Aorta (tissue), 5 donors: ENCODE data around the gene RPL18. TPM values are rescaled to one million over a fixed set of nuclear protein-coding genes. Genes with fewer than 3 reads are reported as not detected.

Source experiments
- ATAC-seq: fragments of 200-7000 bp; cut with Tn5 transposase; one replicate; pipeline ENCODE4 v1.9.1; 2022; ENCODE audit warnings: moderate library complexity; ENCODE audit not compliant: low FRiP score
- DNase-seq, 2 donors: peaks; one replicate each; pipeline ENCODE4 v3.0.0-alpha.2; 2020
- H3K27ac ChIP-seq, 2 donors: one replicate each; pipeline ENCODE4 v1.5.1; 2013; ENCODE audit warnings: low read length in 2 of 2, mild to moderate bottlenecking in 2 of 2, moderate library complexity in 2 of 2, control low read depth in 1 of 2, inconsistent platforms in 1 of 2, low read depth in 1 of 2
- H3K27me3 ChIP-seq, 2 donors: one replicate each; pipeline ENCODE4 v1.6.1; 2013; ENCODE audit warnings: control low read depth in 1 of 2, low read length in 1 of 2, mild to moderate bottlenecking in 1 of 2, moderate library complexity in 1 of 2; ENCODE audit not compliant: insufficient read depth in 2 of 2, control insufficient read depth in 1 of 2
- H3K36me3 ChIP-seq, 2 donors: one replicate each; pipeline ENCODE4 v1.6.1; 2013; ENCODE audit warnings: control low read depth in 1 of 2, low read length in 1 of 2, mild to moderate bottlenecking in 1 of 2; ENCODE audit not compliant: insufficient read depth in 2 of 2, control insufficient read depth in 1 of 2
- H3K4me1 ChIP-seq, 2 donors: one replicate each; pipeline ENCODE4 v1.6.1; 2013; ENCODE audit warnings: low read length in 2 of 2, control low read depth in 1 of 2, mild to moderate bottlenecking in 1 of 2, moderate library complexity in 1 of 2; ENCODE audit not compliant: insufficient read depth in 2 of 2, control insufficient read depth in 1 of 2
- H3K4me3 ChIP-seq, 2 donors: one replicate each; pipeline ENCODE4 v1.5.1; 2013; ENCODE audit warnings: low read length in 2 of 2, control low read depth in 1 of 2, mild to moderate bottlenecking in 1 of 2
- H3K9me3 ChIP-seq: one replicate; pipeline ENCODE4 v1.6.1; 2013; ENCODE audit warnings: mild to moderate bottlenecking, low read length; ENCODE audit not compliant: control insufficient read depth
- WGBS, 2 donors: extraction: QIAGEN DNeasy Blood & Tissue Kit; methylation state at CpG; one replicate each; pipeline ENCODE4 v1.1.7; 2013; 5-methylcytosine and 5-hydroxymethylcytosine counted together
- intact Hi-C, 2 donors: fragments of 100-400 bp; cut with DNase I; formaldehyde crosslinking; loops; one replicate each; pipeline versions ENCODE4 v1.14.2 to v1.15.0; 2022
- polyA plus RNA-seq, 2 donors: library from polyadenylated mRNA; stranded (reverse); fragments of 200-250 nt; gene quantifications; one replicate each; pipeline ENCODE4 v1.2.3, GENCODE V29; 2013
- total RNA-seq, 2 donors: library from RNA; stranded (reverse); fragmentation: NEBNext Ultra II Directional; extraction: Animal tissue kit (Norgen Biotek cat#: 25700); gene quantifications; one replicate each; pipeline ENCODE4 v1.2.1, GENCODE V29; 2021
- donor health status: healthy with polysubstance abuse.
- donor health status: Bipolar disorder and iron deficiency.
- donor health status: DM: no; HTN: no; CAD: no.
- donor health status: DM: no; HTN: no; CAD: no.
- donor health status: DM: yes; HTN: yes; CAD: no.

RPL18 gene
- total and polyA plus RNA-seq, 4 donors, result 900 to 2,376 (median 1,541) TPM

DNA sequence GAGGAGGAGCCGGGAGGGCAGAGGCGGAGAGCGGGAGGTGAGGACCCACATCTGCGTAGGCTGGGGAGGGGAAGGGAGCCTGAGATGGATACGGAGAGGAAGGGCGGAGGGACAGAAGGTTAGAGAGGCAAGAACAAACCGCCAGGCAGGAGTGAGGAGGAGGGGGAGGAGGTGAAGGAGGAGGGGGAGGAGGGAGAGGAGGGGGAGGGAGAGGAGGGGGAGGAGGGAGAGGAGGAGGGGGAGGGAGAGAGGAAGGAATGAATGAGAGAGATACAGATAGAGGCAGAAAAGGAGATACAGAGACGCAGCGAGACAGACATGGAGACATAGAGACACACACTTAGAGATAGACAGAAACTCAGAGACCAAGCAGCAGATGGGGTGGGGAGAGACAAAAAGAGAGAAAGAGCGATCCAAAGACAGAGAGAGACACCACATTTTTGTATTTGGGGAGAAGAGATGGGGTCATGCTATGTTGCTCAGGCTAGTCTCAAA lies 27.8 kb upstream of the RPL18 start:
- DNase-seq (no peak), ATAC-seq (no peak)
- WGBS, 2 donors, result 12 to 25% methylated on average over 4 to 9 of the region's 10 CpGs
- Histone ChIP-seq H3K27ac (no peak overlapping the region), H3K9me3 (no peaks in the 10 kb centered on the region), H3K27me3 (no peaks in the 10 kb centered on the region), H3K36me3 (no peaks in the 10 kb centered on the region), H3K4me3 (no peak overlapping the region), H3K4me1 (peaks cover 0 to 3% of the 10 kb centered on the region in 2 donors)
- intact Hi-C loops, result loop anchor here in 1 of 2 donors (5.0 to 10.0 kb wide), 3 partner anchors 71 to 328 kb away; partner anchors contain the start of gene MAMSTR

DNA sequence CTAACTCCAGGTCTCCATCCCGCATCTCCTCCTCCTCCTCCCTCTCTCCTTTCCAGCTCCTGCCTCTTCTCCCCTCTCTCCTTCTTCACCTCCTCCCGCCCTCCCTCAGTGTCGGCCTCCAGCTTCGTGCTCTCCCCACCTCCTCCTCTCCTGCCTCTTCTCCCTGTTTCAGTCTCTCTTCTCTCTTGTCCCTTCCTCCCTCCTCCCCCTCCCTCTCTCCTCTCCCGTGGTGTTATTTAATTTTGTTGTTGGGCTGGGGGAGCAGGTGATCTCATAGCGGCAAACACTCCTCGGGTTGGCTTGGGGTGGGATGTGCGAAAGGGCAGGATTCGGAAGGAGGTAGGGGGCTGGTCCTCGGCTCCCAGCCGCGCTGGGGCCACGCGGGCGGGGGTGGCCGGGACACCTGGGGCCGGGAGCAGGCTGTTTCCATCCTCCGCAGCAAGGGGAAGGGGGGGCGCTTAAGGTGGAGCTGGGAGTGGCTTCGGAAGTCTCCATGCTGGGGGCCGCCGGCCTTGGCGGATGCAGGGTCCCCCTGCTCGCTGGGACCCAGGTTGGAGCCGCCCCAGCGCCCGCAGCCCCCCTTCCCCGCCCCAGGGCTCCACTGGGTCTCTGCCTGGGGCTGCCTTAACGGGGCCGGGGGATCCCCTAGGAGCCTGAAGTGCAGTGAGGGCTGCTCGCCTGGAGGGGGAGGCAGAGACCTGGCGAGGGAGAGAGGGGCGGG lies 27.2 kb upstream of the RPL18 start, which contains the start of gene CA11:
Gene CA11 (minus strand): TSS at position 187 of the 721 bp plus-strand sequence. CDS start 555 bp downstream, outside the sequence.
- H3K27ac ChIP-seq, result peak within 1 kb of the TSS; percentile 1 to 18
- H3K9me3 ChIP-seq, result no peaks in the 10 kb centered on the region
- no peaks in the 10 kb centered on the region for H3K27me3 ChIP-seq
- 1% methylated on average over 23 to 33 of the region's 33 CpGs for WGBS, 2 donors
- peak within 1 kb of the TSS; percentile 7 to 8 for H3K4me3 ChIP-seq
- intact Hi-C loops, result loop anchor here in 1 of 2 donors (5.0 to 10.0 kb wide), 3 partner anchors 71 to 329 kb away; partner anchors contain the start of gene MAMSTR
- H3K4me1 ChIP-seq, result peaks cover 0 to 3% of the 10 kb centered on the region in 2 donors
- no peaks in the 10 kb centered on the region for H3K36me3 ChIP-seq
- ATAC-seq (peak; percentile 95), DNase-seq (peak; percentile 92 to 95)

DNA sequence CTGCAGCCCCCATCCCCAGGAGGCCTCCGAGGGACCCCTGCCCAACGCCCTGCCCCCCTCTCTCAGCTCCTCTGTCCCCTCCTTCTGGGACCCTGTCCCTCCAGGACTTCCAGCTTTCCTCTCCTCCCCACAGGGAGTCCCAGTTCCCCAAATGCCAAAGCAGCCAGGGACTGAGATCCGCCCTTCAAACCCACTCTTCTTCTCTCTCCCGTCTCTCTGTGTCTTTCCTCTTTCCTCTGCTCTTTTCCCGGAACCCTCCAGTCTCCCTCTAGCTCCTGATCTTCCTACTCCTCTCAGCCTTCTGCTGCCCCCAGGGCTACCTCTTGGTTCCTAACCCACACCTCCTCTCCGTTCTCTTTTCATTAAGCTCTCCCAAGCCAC lies 26.6 kb upstream of the RPL18 start:
- intact Hi-C loops, result loop anchor here in 1 of 2 donors (5.0 to 10.0 kb wide), 3 partner anchors 72 to 329 kb away; partner anchors contain the start of gene MAMSTR
- H3K36me3 ChIP-seq, result no peaks in the 10 kb centered on the region
- ATAC-seq, result peak; percentile 20
- peak overlapping the region in 1 of 2 donors; percentile 1 for H3K27ac ChIP-seq
- peaks cover 0 to 3% of the 10 kb centered on the region in 2 donors for H3K4me1 ChIP-seq
- WGBS, 2 donors, result 0% methylated on average over 6 of the region's 6 CpGs
- no peaks in the 10 kb centered on the region for H3K9me3 ChIP-seq
- peak overlapping the region in 1 of 2 donors; percentile 8 for H3K4me3 ChIP-seq
- DNase-seq, result no peak
- H3K27me3 ChIP-seq, result no peaks in the 10 kb centered on the region

DNA sequence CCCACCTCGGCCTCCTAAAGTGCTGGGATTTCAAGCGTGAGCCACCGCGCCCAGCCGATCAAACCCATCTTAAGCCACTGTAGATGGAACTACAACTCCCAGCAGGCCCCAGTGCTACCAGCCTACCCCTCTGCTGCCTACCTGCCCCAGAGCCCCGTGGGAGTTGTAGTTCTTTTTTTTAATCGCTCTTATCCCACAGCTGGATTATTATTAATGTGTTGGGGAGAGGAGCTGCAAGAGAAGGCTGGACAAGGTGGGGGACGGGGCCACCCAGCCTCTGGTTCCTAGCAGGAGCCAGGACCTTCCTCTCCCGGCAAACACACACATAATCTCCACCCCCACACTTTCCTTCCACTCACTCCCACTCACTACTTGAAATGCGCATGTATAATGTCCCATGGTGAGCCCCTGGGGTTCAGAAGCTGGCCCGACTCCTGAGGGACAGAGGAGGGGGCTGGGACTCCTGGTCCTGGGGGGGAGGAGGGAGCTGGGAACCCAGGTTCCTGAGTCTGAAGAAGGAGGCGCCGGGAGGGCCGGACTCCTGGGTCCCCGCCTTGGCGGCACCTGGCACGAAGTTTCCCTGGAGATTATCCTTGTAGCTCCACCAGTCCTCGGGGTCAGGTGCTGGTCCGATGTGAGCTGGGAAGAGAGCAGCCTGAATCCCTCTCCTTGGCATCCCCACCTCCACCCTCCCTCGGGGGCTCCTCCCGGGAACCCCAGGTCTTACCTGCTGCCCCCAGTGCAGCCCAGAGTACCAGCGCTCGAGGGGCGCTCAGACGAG lies 26.1 kb upstream of the RPL18 start:
- intact Hi-C loops, result loop anchor here in 1 of 2 donors (5.0 to 10.0 kb wide), 3 partner anchors 72 to 330 kb away; partner anchors contain the start of gene MAMSTR
- WGBS, 2 donors, result 0 to 1% methylated on average over 25 of the region's 25 CpGs
- DNase-seq, result peak; percentile 87

DNA sequence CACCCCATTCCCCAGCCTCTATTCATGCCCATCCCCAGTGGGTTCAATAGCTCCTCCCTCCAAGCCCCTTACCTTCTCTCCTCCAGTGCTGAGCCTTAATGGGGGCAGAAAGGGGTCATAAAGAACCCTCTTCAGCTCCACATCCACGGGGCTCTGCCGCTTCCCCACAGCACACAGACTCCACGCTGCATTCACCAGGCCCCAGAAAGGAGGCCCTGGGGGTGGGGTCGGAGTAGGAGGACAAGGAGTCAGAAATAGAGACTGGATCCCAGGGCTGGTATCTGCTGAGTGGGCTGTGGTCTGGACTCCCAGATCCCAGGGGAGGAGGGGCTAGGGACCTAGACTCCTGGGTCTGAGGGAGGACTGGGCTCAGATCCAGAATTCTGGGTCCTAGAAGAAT lies 25.4 kb upstream of the RPL18 start:
- no peak overlapping the region for H3K27ac ChIP-seq

More for the DNA sequence above, 26.1 kb upstream of the RPL18 start:
- Histone ChIP-seq H3K27ac (peak overlapping the region in 1 of 2 donors; percentile 18), H3K36me3 (no peaks in the 10 kb centered on the region), H3K4me3 (peak overlapping the region in 1 of 2 donors; percentile 8), H3K27me3 (no peaks in the 10 kb centered on the region), H3K4me1 (peaks cover 0 to 3% of the 10 kb centered on the region in 2 donors), H3K9me3 (no peaks in the 10 kb centered on the region)
- ATAC-seq, result peak; percentile 90

DNA sequence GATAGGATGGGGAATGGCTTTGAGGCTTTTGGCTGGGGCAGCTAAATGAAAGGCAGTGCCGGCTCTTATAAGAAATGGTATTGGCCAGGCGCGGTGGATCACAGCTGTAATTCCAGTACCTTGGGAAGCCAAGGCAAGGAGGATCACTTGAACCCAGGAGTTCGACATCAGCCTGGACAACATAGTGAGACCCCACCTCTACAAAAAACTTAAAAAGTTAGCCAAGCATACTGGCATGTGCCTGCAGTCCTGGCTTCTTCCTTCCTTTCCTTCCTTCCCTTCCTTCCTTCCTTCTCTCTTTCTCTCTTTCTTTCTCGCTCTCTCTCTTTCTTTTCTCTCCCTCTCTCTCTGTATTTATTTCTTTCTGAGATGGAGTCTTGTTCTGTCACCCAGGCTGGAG lies 23.9 kb upstream of the RPL18 start:
- 91% methylated on average over 5 of the region's 5 CpGs for WGBS, 2 donors
- no peaks in the 10 kb centered on the region for H3K27me3 ChIP-seq
- ATAC-seq (no peak), DNase-seq (no peak)
- peaks cover 0 to 3% of the 10 kb centered on the region in 2 donors for H3K4me1 ChIP-seq
- H3K4me3 ChIP-seq, result no peak overlapping the region
- intact Hi-C loops, result loop anchor here in 1 of 2 donors (10.0 kb wide), 2 partner anchors 202 to 332 kb away; no protein-coding TSS in a partner anchor
- no peaks in the 10 kb centered on the region for H3K36me3 ChIP-seq
- H3K9me3 ChIP-seq, result no peaks in the 10 kb centered on the region
- H3K27ac ChIP-seq, result no peak overlapping the region

More for the DNA sequence above, 25.4 kb upstream of the RPL18 start:
- H3K4me3 ChIP-seq, result no peak overlapping the region
- H3K36me3 ChIP-seq, result no peaks in the 10 kb centered on the region
- no peaks in the 10 kb centered on the region for H3K27me3 ChIP-seq
- H3K9me3 ChIP-seq, result no peaks in the 10 kb centered on the region
- DNase-seq (no peak), ATAC-seq (no peak)
- intact Hi-C loops, result loop anchor here in 1 of 2 donors (10.0 kb wide), 2 partner anchors 200 to 330 kb away; no protein-coding TSS in a partner anchor
- 63 to 75% methylated on average over 4 of the region's 4 CpGs for WGBS, 2 donors
- H3K4me1 ChIP-seq, result peaks cover 0 to 3% of the 10 kb centered on the region in 2 donors

DNA sequence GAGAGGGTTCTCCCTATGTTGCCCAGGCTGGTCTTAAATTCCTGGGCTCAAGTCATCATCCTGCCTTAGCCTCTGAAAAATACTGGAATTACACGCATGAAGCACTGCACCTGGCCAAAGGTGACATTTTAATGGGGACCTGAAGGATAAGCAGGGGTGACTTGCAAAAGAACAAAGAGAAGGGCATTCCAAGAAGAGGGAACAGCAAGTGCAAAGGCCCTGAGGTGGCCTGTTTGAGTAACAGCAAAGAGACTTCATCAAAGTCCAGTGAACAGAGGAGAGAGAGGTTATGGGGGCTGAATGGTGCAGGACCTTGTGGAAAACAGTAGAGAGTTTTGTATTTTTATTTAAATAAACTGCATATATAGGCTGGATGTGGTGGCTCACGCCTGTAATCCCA lies 22.9 kb upstream of the RPL18 start:
- intact Hi-C loops, result loop anchor here in 1 of 2 donors (10.0 kb wide), 2 partner anchors 203 to 333 kb away; no protein-coding TSS in a partner anchor
- DNase-seq (no peak), ATAC-seq (no peak)
- no peak overlapping the region for H3K4me3 ChIP-seq
- 95 to 97% methylated on average over 2 of the region's 2 CpGs for WGBS, 2 donors
- H3K4me1 ChIP-seq, result peaks cover 0 to 3% of the 10 kb centered on the region in 2 donors
- no peak overlapping the region for H3K27ac ChIP-seq
- H3K9me3 ChIP-seq, result no peaks in the 10 kb centered on the region
- H3K36me3 ChIP-seq, result no peaks in the 10 kb centered on the region
- H3K27me3 ChIP-seq, result no peaks in the 10 kb centered on the region
